ENCODE measurements around the gene RNU5B-1.

RNU5B-1 gene

GRCh38 chr15:65330934-65331645 is 26.6 kb downstream of the RNU5B-1 start:
- no peak for ATAC-seq
- TF ChIP-seq PPARA (CRISPR knock-in tag; IDR thresholded peaks at IDR 0.05; ENCODE audit: borderline replicate concordance) (no peak), OSR1 (CRISPR knock-in tag; IDR thresholded peaks at IDR 0.05) (no peak), ISL1 (CRISPR knock-in tag; IDR thresholded peaks at IDR 0.05) (no peak), ZC3H10 (CRISPR knock-in tag; IDR thresholded peaks at IDR 0.05) (no peak), ZFP30 (CRISPR knock-in tag; IDR thresholded peaks at IDR 0.05) (no peak), SNAI2 (CRISPR knock-in tag; IDR thresholded peaks at IDR 0.05) (no peak), TCF4 (CRISPR knock-in tag; IDR thresholded peaks at IDR 0.05; ENCODE audit: borderline replicate concordance) (no peak), ESRRG (CRISPR knock-in tag; IDR thresholded peaks at IDR 0.05) (no peak), ARNTL (CRISPR knock-in tag; IDR thresholded peaks at IDR 0.05; ENCODE audit: borderline replicate concordance, low read depth) (no peak), ZNF8 (CRISPR knock-in tag; IDR thresholded peaks at IDR 0.05) (no peak), CSDC2 (CRISPR knock-in tag; IDR thresholded peaks at IDR 0.05) (no peak), TOX (CRISPR knock-in tag; IDR thresholded peaks at IDR 0.05; ENCODE audit: borderline replicate concordance) (no peak), ZNF70 (CRISPR knock-in tag; IDR thresholded peaks at IDR 0.05) (no peak), GLIS3 (CRISPR knock-in tag; IDR thresholded peaks at IDR 0.05) (no peak)
- TF ChIP-seq, protein P1, sequence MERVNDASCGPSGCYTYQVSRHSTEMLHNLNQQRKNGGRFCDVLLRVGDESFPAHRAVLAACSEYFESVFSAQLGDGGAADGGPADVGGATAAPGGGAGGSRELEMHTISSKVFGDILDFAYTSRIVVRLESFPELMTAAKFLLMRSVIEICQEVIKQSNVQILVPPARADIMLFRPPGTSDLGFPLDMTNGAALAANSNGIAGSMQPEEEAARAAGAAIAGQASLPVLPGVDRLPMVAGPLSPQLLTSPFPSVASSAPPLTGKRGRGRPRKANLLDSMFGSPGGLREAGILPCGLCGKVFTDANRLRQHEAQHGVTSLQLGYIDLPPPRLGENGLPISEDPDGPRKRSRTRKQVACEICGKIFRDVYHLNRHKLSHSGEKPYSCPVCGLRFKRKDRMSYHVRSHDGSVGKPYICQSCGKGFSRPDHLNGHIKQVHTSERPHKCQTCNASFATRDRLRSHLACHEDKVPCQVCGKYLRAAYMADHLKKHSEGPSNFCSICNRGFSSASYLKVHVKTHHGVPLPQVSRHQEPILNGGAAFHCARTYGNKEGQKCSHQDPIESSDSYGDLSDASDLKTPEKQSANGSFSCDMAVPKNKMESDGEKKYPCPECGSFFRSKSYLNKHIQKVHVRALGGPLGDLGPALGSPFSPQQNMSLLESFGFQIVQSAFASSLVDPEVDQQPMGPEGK (CRISPR knock-in tag; IDR thresholded peaks at IDR 0.05; ENCODE audit: borderline replicate concordance) = no peak
- TF ChIP-seq, protein P2, sequence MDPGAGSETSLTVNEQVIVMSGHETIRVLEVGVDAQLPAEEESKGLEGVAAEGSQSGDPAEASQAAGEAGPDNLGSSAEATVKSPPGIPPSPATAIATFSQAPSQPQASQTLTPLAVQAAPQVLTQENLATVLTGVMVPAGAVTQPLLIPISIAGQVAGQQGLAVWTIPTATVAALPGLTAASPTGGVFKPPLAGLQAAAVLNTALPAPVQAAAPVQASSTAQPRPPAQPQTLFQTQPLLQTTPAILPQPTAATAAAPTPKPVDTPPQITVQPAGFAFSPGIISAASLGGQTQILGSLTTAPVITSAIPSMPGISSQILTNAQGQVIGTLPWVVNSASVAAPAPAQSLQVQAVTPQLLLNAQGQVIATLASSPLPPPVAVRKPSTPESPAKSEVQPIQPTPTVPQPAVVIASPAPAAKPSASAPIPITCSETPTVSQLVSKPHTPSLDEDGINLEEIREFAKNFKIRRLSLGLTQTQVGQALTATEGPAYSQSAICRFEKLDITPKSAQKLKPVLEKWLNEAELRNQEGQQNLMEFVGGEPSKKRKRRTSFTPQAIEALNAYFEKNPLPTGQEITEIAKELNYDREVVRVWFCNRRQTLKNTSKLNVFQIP (CRISPR knock-in tag; IDR thresholded peaks at IDR 0.05; ENCODE audit: borderline replicate concordance, low read depth) = no peak

DNA sequence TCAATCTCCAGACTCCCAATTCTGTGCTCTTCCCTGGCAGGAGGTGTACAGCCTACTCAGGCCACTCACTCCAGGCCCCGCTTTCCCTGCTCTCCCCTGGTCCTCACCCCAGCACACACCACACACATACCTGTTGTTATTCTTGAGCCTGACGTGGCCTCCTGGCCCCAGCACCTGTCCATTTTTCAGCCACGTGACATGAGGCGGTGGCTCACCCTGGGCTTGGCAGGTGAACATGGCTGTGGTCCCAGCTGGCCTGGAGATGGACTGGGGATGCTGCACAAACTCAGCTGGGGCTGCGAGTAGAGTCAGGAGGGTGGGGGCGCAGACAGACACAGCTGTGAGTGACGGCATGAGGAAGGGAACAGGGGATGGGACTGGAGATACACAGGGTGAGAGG is 27.3 kb downstream of the RNU5B-1 start:
- no peak for ATAC-seq
- TF ChIP-seq ZFP3 (CRISPR knock-in tag; IDR thresholded peaks at IDR 0.05) (no peak), SNAI2 (CRISPR knock-in tag; IDR thresholded peaks at IDR 0.05) (no peak), ZNF565 (CRISPR knock-in tag; conservative IDR thresholded peaks at IDR 0.05; ENCODE audit: low read depth) (no peak)

- TF ChIP-seq TOX (CRISPR knock-in tag; IDR thresholded peaks at IDR 0.05; ENCODE audit: borderline replicate concordance) (no peak), GLIS3 (CRISPR knock-in tag; IDR thresholded peaks at IDR 0.05) (no peak), TSHZ2 (CRISPR knock-in tag; IDR thresholded peaks at IDR 0.05) (no peak), ZC3H10 (CRISPR knock-in tag; IDR thresholded peaks at IDR 0.05) (no peak), RARB (CRISPR knock-in tag; IDR thresholded peaks at IDR 0.05) (no peak), BACH2 (CRISPR knock-in tag; IDR thresholded peaks at IDR 0.05; ENCODE audit: borderline replicate concordance) (no peak), ISL1 (CRISPR knock-in tag; IDR thresholded peaks at IDR 0.05) (no peak), ARNTL (CRISPR knock-in tag; IDR thresholded peaks at IDR 0.05; ENCODE audit: borderline replicate concordance, low read depth) (no peak), ESRRG (CRISPR knock-in tag; IDR thresholded peaks at IDR 0.05) (no peak), ZFP30 (CRISPR knock-in tag; IDR thresholded peaks at IDR 0.05) (no peak), ZNF8 (CRISPR knock-in tag; IDR thresholded peaks at IDR 0.05) (no peak), ZFP3 (CRISPR knock-in tag; IDR thresholded peaks at IDR 0.05) (no peak), TCF4 (CRISPR knock-in tag; IDR thresholded peaks at IDR 0.05; ENCODE audit: borderline replicate concordance) (no peak), CSDC2 (CRISPR knock-in tag; IDR thresholded peaks at IDR 0.05) (no peak), PPARA (CRISPR knock-in tag; IDR thresholded peaks at IDR 0.05; ENCODE audit: borderline replicate concordance) (no peak), OSR1 (CRISPR knock-in tag; IDR thresholded peaks at IDR 0.05) (no peak), ZNF565 (CRISPR knock-in tag; conservative IDR thresholded peaks at IDR 0.05; ENCODE audit: low read depth) (no peak)
- TF ChIP-seq, protein P3, sequence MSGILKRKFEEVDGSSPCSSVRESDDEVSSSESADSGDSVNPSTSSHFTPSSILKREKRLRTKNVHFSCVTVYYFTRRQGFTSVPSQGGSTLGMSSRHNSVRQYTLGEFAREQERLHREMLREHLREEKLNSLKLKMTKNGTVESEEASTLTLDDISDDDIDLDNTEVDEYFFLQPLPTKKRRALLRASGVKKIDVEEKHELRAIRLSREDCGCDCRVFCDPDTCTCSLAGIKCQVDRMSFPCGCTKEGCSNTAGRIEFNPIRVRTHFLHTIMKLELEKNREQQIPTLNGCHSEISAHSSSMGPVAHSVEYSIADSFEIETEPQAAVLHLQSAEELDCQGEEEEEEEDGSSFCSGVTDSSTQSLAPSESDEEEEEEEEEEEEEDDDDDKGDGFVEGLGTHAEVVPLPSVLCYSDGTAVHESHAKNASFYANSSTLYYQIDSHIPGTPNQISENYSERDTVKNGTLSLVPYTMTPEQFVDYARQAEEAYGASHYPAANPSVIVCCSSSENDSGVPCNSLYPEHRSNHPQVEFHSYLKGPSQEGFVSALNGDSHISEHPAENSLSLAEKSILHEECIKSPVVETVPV (CRISPR knock-in tag; IDR thresholded peaks at IDR 0.05) = no peak
- TF ChIP-seq, protein P1 (CRISPR knock-in tag; IDR thresholded peaks at IDR 0.05; ENCODE audit: borderline replicate concordance) = no peak
- TF ChIP-seq, protein P2 (CRISPR knock-in tag; IDR thresholded peaks at IDR 0.05; ENCODE audit: borderline replicate concordance, low read depth) = no peak
- ATAC-seq = no peak
These were observed 28.1 kb downstream of the RNU5B-1 start for GRCh38 chr15:65332391-65333147.

Measured in SK-N-SH treated with all-trans-retinoic acid at 6 μM for 48 hours (cell line).